Astrocyte (in vitro differentiated cells and primary cell): ENCODE results near the gene PTGIS.

ENCODE experiments used
- CTCF ChIP-seq: IDR thresholded peaks from 2 replicates; pipeline ENCODE4 v1.5.1; 2011; ENCODE audit warnings: low read depth, mild to moderate bottlenecking, inconsistent platforms, low read length, moderate library complexity; ENCODE audit not compliant: insufficient read depth
- EZH2 ChIP-seq: IDR thresholded peaks from 2 replicates; pipeline ENCODE4 v1.6.1; 2012; ENCODE audit warnings: mild to moderate bottlenecking, low read length, inconsistent platforms; ENCODE audit not compliant: insufficient read depth

- TF ChIP-seq CTCF (no peak), EZH2 (no peak)
Measured at GRCh38 chr20:49510562-49511122, 57.3 kb downstream of the PTGIS start.
